Brain microvascular endothelial cell (primary cell): ENCODE data around the gene FBXW9.

Experiments used
- DNase-seq: peaks from one replicate; pipeline ENCODE4 v3.0.0-alpha.2; 2020
- H3K27ac ChIP-seq: fragments of 250-450 bp; sonication (Bioruptor Pico); 2 replicates; pipeline ENCODE4 v1.5.1; 2020; ENCODE audit warnings: mild to moderate bottlenecking, moderate library complexity
- H3K27me3 ChIP-seq: fragments of 250-450 bp; sonication (Bioruptor Pico); replicated peaks from 2 replicates; pipeline ENCODE4 v1.5.1; 2020; ENCODE audit warnings: mild to moderate bottlenecking
- H3K36me3 ChIP-seq: fragments of 250-450 bp; sonication (Bioruptor Pico); replicated peaks from 2 replicates; pipeline ENCODE4 v1.5.1; 2020; ENCODE audit warnings: mild to moderate bottlenecking
- H3K4me3 ChIP-seq: 2 replicates; pipeline ENCODE4 v1.5.1; 2011; ENCODE audit warnings: low read depth, mild to moderate bottlenecking, control low read depth, low read length, moderate library complexity
- in situ Hi-C: cut with HindIII; loops from 2 replicates; pipeline ENCODE4 v1.10.0; 2017; ENCODE audit warnings: low sequenced_read_pairs, low pct_ligation_motif_present
- TF ChIP-seq, protein P1 (sequence below): IDR thresholded peaks from 2 replicates; pipeline ENCODE4 v1.5.1; 2011; ENCODE audit warnings: low read depth, mild to moderate bottlenecking, moderate library complexity, low read length, control low read depth, inconsistent platforms; ENCODE audit errors: missing control alignments

FBXW9 gene

DNA sequence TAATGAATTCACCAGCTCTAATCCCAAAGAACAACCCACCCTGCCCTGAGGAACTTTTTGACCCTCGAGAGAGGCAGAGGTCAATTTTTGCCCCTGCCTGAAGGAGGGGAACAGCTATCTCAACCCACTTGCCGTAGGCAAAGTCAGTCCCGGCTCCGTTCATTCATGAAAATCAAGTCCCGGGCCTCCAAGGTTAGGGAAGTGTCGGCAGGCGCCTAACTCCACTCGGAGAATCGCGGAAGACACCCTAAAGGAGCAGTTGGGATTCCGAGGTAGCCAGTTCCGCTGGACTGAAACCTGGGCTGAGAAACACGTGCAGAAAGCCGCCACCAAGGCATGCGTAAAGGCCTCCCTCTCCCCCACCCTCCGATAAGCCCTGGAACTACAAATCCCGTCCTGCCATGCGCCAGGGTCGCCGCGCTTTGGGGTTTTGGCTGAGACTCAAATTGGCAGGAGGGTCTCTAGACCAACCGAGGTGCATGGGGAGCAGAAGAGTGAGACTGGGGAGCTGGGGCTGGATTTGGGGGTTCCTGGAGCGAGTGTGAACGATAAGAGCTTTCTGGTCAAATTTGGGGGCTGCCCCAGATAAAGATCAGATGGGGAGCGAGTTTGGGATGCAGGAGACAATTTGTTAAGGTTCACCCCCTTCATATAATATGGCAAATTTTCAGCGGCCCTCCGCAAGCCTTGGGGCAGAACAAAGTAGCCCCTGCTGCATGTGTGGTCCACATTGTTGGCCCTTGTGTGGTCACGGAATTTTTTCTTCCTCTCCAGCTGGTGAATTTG lies 27.4 kb upstream of the FBXW9 start, which contains the start of gene TNPO2:
TNPO2 (minus strand) TSS at position 292 of the 786 bp plus-strand sequence. CDS start 2,955 bp downstream, outside the sequence.
- in situ Hi-C loops: no loop called here
- peak within 1 kb of the TSS; percentile 85 for H3K4me3 ChIP-seq
- peak; percentile 52 for DNase-seq
- TF ChIP-seq, protein P1, sequence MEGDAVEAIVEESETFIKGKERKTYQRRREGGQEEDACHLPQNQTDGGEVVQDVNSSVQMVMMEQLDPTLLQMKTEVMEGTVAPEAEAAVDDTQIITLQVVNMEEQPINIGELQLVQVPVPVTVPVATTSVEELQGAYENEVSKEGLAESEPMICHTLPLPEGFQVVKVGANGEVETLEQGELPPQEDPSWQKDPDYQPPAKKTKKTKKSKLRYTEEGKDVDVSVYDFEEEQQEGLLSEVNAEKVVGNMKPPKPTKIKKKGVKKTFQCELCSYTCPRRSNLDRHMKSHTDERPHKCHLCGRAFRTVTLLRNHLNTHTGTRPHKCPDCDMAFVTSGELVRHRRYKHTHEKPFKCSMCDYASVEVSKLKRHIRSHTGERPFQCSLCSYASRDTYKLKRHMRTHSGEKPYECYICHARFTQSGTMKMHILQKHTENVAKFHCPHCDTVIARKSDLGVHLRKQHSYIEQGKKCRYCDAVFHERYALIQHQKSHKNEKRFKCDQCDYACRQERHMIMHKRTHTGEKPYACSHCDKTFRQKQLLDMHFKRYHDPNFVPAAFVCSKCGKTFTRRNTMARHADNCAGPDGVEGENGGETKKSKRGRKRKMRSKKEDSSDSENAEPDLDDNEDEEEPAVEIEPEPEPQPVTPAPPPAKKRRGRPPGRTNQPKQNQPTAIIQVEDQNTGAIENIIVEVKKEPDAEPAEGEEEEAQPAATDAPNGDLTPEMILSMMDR: no peak
- peaks cover 14% of the 10 kb centered on the region for H3K36me3 ChIP-seq
- H3K27me3 ChIP-seq: no peaks in the 10 kb centered on the region
- H3K27ac ChIP-seq: peak within 1 kb of the TSS; percentile 92

DNA sequence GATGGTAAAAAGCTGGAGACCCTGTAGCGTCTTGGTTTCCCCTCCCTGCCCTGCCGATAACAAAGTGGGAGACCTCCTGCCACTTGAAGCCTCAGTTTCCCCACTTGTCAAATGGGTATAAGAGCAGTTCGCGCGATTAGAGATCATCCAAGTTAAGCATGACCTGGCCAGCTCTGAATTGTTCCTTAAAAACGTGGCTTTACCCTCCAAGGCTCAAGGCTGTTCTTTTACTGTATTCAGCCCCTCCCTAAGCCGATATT lies 26.9 kb upstream of the FBXW9 start:
- TF ChIP-seq, protein P1: no peak
- no peak for DNase-seq
- Histone ChIP-seq H3K27ac (peak overlapping the region; percentile 92), H3K4me3 (peak overlapping the region; percentile 85), H3K27me3 (no peaks in the 10 kb centered on the region), H3K36me3 (peaks cover 14% of the 10 kb centered on the region)
- in situ Hi-C loops: no loop called here

DNA sequence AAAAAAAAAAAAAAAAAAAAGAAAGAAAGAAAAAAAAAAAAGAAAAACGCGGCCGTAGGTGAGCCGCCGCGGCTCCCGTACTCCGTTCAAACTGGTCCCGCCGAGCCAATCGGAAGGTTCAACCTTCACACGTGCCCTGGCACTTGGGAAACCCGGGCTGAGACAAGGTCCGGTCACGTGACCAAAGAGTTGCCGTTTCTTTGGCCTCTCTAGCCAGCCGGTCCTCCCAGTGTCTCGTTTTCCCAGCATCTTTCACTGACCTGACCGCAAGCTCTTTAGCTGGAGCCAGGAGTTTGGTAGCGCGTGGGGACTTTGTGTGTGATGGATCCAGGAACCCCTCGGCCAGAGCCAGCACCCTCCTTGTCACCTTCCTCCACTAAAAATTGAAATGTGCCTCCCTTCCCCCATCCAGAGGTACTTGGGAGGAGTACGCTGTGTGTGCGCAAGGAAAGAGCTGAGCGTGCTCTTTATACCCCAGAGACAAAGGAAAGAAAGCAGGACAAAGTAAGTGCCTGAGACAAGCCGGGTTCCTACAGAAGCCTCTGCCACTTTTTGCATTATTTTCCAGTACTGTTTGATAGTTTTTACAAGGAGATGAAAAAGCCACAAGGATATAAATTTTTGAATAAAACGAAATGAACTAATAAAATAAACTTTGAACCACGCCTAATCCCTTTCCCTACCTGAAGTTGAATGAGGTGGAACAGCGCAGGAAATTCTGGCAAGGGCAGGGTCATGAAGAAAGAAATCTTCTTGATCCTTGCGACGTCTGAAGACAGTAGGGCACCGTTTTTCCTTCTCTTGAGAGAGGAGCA lies 26.3 kb upstream of the FBXW9 start:
- Histone ChIP-seq H3K27me3 (no peaks in the 10 kb centered on the region), H3K4me3 (peak overlapping the region; percentile 85), H3K36me3 (peaks cover 13% of the 10 kb centered on the region), H3K27ac (peak overlapping the region; percentile 92)
- TF ChIP-seq, protein P1: no peak
- DNase-seq: peak; percentile 99
- in situ Hi-C loops: no loop called here

DNA sequence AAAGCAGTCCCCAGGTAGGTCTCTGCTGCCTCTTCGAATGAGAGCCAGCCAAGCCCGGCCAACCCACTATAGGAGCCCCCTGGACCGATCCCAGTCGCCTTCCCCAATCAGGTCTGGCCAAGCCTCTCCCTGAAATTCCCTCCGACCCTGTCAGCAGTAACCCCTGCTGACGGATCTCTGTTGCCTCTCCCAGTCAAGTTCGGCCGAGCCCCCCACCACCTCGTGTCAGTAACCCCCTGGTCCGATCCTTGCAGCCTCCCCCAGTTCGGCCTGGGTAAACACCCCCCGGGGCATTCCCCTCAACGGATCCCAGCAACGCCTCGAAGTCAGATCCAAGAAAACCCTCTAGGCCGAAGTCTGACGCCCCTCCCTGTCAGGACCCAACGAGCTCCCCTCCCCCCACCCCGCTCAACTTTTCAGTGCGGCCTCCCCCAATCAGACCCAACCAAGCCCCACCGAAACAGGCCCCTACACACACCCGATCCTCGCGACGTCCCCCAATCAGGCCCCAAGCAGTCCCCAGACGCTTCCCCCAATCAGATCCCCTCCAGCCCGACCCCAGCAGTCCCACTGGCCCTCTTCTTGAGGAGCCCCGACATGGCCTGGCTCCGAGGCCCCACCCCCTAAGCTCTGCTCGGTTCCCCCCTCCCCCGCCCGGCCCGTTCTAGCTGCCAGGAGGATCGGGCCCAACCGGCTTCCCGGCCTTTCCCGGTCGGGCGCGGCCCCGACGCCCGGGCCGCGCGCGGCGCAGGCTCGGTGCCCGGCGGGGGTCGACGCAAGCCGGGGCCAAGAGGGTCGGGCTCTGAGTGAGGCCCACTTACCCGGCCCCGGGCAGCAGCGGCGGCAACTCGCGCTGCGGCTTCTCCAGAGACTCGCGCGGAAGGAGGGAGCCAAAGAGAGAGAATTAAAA lies 25.5 kb upstream of the FBXW9 start:
- peaks cover 16% of the 10 kb centered on the region for H3K36me3 ChIP-seq
- TF ChIP-seq, protein P1: no peak
- in situ Hi-C loops: no loop called here
- DNase-seq: peak; percentile 41
- no peaks in the 10 kb centered on the region for H3K27me3 ChIP-seq
- peak overlapping the region; percentile 92 for H3K27ac ChIP-seq
- H3K4me3 ChIP-seq: peak overlapping the region; percentile 85

DNA sequence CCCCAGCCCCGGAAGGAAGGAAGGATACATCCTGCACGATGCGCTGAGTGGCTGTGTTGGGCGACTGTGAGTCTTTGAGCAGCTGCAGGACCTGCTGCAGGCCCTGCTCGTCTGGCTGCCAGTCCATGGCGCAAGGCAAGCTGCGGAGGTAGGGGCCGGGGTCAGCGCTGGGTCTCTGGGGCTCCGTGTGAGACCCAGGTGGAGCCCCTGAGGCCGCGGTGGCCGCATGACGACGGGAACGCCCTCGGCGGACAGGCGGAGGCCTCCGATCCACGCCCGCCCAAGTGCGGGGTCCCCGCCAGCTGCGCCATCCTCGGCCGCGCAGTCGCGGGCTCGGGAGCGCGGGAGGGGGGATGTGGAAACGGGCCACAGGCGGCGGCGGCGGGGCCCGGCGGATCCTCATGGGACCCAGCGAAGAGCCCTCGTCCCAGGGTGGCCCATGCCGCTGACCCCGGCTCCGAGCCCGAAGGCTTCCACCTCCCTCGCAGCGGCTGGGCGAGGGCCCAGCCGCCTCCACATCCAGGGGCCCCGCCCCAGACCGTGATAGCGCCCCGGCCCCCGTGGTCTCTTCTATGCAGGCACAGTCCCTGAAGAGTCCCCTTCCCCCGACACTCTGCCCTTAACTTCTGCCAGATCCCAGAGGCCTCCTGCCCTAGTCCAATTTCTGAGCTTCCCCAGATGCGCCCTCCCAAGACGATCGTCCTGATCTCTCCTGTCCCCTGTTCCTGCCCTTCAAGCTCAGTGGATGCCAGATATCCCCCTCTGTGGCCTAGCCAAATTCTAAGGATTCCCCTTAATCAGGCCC lies 24.6 kb upstream of the FBXW9 start:
- no peak for DNase-seq
- in situ Hi-C loops: no loop called here
- TF ChIP-seq, protein P1: no peak
- H3K27ac ChIP-seq: peak overlapping the region; percentile 92
- no peaks in the 10 kb centered on the region for H3K27me3 ChIP-seq
- peak overlapping the region; percentile 85 for H3K4me3 ChIP-seq
- peaks cover 23% of the 10 kb centered on the region for H3K36me3 ChIP-seq
